Smooth muscle cell (in vitro differentiated cells): Measurements from ENCODE around the gene MIOX. TPM values are rescaled to one million over a fixed set of nuclear protein-coding genes. Genes with fewer than 3 reads are reported as not detected.

Source experiments
- DNase-seq: peaks from one replicate; lab custom pipeline; 2025; ENCODE audit not compliant: unreplicated experiment; lab: John Stamatoyannopoulos, UW
- H2AFZ ChIP-seq: fragments of 200-600 bp; sonication (generic); 2 replicates; pipeline ENCODE4 v1.6.0; 2016; ENCODE audit warnings: antibody characterized with exemption, low read depth, mild to moderate bottlenecking
- H3F3A ChIP-seq: fragments of 200-600 bp; sonication (generic); 2 replicates; pipeline ENCODE4 v1.6.0; 2017; ENCODE audit warnings: antibody characterized with exemption, low read depth
- H3K27ac ChIP-seq: fragments of 200-600 bp; sonication (generic); 2 replicates; pipeline ENCODE4 v1.5.1; 2016; ENCODE audit warnings: low read depth, mild to moderate bottlenecking
- H3K27me3 ChIP-seq: fragments of 200-600 bp; sonication (generic); 2 replicates; pipeline ENCODE4 v1.6.1; 2016; ENCODE audit warnings: low read depth, mild to moderate bottlenecking
- H3K36me3 ChIP-seq: fragments of 200-600 bp; sonication (generic); 2 replicates; pipeline ENCODE4 v1.5.1; 2016; ENCODE audit warnings: low read depth
- H3K4me1 ChIP-seq: fragments of 200-600 bp; sonication (generic); 2 replicates; pipeline ENCODE4 v1.5.1; 2016; ENCODE audit warnings: low read depth
- H3K4me2 ChIP-seq: fragments of 200-600 bp; sonication (generic); 2 replicates; pipeline ENCODE4 v1.6.0; 2016; ENCODE audit warnings: mild to moderate bottlenecking
- H3K4me3 ChIP-seq: fragments of 200-600 bp; sonication (generic); 2 replicates; pipeline ENCODE4 v1.5.1; 2016; ENCODE audit warnings: mild to moderate bottlenecking
- H3K79me2 ChIP-seq: fragments of 200-600 bp; sonication (generic); 2 replicates; pipeline ENCODE4 v1.6.0; 2016; ENCODE audit warnings: low read depth, mild to moderate bottlenecking
- H3K9ac ChIP-seq: fragments of 200-600 bp; sonication (generic); 2 replicates; pipeline ENCODE4 v1.6.0; 2016; ENCODE audit warnings: low read depth
- H3K9me3 ChIP-seq: fragments of 200-600 bp; sonication (generic); replicated peaks from 2 replicates; pipeline ENCODE4 v1.5.1; 2016; ENCODE audit warnings: low read depth
- H4K20me1 ChIP-seq: fragments of 200-600 bp; sonication (generic); 2 replicates; pipeline ENCODE4 v1.6.0; 2016; ENCODE audit warnings: low read depth
- WGBS: methylation state at CpG from one replicate; pipeline ENCODE4 v1.1.7; 2016; ENCODE audit warnings: low lambda C conversion rate; 5-methylcytosine and 5-hydroxymethylcytosine counted together
- polyA plus RNA-seq: library from polyadenylated mRNA; unstranded; fragments of >200 nt; fragmentation: Nextera tagmentation; extraction: Ambion mirVana; gene quantifications from 2 replicates; pipeline ENCODE4 v1.2.1, GENCODE V29; 2016
- total RNA-seq: library from RNA; depleted of rRNA; stranded (reverse); fragments of >200 nt; gene quantifications from 2 replicates; pipeline ENCODE4 v1.2.3, GENCODE V29; 2014
- TF ChIP-seq, protein P1 (sequence below): fragments of 200-600 bp; sonication (generic); IDR thresholded peaks from 2 replicates; pipeline ENCODE4 v1.5.1; 2017; ENCODE audit warnings: borderline replicate concordance, mild to moderate bottlenecking, antibody characterized with exemption; ENCODE audit not compliant: insufficient read depth, poor library complexity, severe bottlenecking

The MIOX gene
- total and polyA plus RNA-seq, 2 experiments from 2014 or later = 0.49 TPM; not detected in 1

DNA sequence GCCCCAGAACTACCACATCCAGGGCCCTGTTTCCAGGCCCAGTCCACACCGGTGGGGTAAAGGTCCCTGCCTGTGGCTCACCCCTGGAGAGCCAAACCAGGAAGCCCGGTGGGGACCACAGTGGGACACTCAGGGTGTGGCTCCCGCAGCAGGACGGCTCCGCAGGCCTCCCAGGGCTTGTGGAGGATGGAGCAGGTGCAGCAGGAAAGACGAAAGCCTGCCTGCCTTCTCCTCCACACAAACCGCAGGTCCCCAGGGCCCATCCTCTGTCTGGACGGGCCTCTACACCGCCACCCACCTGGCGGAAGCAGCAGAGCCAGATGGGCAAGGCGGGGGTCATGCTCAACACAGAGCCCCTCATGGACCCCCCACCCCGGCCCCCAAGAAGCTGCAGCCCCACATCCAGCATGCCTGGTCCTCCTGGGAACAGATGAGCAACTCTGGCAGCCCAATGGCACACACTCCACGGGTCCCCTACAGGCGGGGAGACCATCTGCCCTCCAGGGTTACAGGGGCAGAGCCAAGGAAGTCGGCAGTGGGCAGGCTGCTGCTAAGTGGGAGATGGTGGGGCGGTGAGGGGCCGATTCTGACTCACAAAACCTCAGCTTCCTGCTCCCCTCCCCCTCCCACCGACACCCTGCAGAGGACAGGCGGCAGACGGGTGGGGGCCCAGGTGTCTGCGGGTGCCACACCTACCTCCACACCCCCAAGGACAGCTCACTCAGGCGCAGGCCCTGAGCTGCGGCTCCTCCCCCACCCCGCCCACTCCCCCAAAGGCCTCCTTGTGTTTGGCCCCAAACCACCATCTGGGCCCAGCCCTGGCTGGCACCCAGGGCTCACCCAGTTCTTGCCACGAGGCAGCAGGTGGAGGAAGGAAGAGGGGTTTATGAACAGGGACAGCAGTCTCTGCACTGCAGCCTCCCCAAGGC is 17.0 kb upstream of the MIOX start:
- TF ChIP-seq, protein P1, sequence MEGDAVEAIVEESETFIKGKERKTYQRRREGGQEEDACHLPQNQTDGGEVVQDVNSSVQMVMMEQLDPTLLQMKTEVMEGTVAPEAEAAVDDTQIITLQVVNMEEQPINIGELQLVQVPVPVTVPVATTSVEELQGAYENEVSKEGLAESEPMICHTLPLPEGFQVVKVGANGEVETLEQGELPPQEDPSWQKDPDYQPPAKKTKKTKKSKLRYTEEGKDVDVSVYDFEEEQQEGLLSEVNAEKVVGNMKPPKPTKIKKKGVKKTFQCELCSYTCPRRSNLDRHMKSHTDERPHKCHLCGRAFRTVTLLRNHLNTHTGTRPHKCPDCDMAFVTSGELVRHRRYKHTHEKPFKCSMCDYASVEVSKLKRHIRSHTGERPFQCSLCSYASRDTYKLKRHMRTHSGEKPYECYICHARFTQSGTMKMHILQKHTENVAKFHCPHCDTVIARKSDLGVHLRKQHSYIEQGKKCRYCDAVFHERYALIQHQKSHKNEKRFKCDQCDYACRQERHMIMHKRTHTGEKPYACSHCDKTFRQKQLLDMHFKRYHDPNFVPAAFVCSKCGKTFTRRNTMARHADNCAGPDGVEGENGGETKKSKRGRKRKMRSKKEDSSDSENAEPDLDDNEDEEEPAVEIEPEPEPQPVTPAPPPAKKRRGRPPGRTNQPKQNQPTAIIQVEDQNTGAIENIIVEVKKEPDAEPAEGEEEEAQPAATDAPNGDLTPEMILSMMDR = no peak
- Histone ChIP-seq H2AFZ (no peak overlapping the region), H4K20me1 (peaks cover 88% of the 10 kb centered on the region), H3K36me3 (no peaks in the 10 kb centered on the region), H3K27me3 (no peaks in the 10 kb centered on the region), H3F3A (no peaks in the 10 kb centered on the region), H3K4me1 (peaks cover 15% of the 10 kb centered on the region), H3K79me2 (peaks cover 69% of the 10 kb centered on the region), H3K27ac (no peak overlapping the region), H3K9me3 (no peaks in the 10 kb centered on the region), H3K4me2 (peak overlapping the region; percentile 44), H3K4me3 (no peak overlapping the region), H3K9ac (no peak overlapping the region)
- 53% methylated on average over 23 of the region's 25 CpGs for WGBS
- no peak for DNase-seq

- Histone ChIP-seq H4K20me1 (peaks cover 88% of the 10 kb centered on the region), H3K4me1 (peaks cover 18% of the 10 kb centered on the region), H3K4me2 (peak overlapping the region; percentile 44), H3K27me3 (no peaks in the 10 kb centered on the region), H3K27ac (no peak overlapping the region), H3K9ac (no peak overlapping the region), H3K36me3 (no peaks in the 10 kb centered on the region), H3K9me3 (no peaks in the 10 kb centered on the region), H3K79me2 (peaks cover 69% of the 10 kb centered on the region), H2AFZ (no peak overlapping the region), H3F3A (no peaks in the 10 kb centered on the region), H3K4me3 (no peak overlapping the region)
- 85% methylated on average over 6 of the region's 6 CpGs for WGBS
- DNase-seq = no peak
- TF ChIP-seq, protein P1 = no peak
These were observed 16.2 kb upstream of the MIOX start for GRCh38 chr22:50470491-50470890.

GRCh38 chr22:50471197-50471847 is 15.3 kb upstream of the MIOX start:
- H3K4me2 ChIP-seq = no peak overlapping the region
- TF ChIP-seq, protein P1 = no peak
- H3K9me3 ChIP-seq = no peaks in the 10 kb centered on the region
- DNase-seq = no peak
- 92% methylated on average over 16 of the region's 21 CpGs for WGBS
- no peak overlapping the region for H3K9ac ChIP-seq
- H3K27me3 ChIP-seq = no peaks in the 10 kb centered on the region
- no peak overlapping the region for H2AFZ ChIP-seq
- H4K20me1 ChIP-seq = peaks cover 82% of the 10 kb centered on the region
- H3K27ac ChIP-seq = no peak overlapping the region
- H3F3A ChIP-seq = no peaks in the 10 kb centered on the region
- no peak overlapping the region for H3K4me3 ChIP-seq
- H3K4me1 ChIP-seq = peaks cover 18% of the 10 kb centered on the region
- peaks cover 69% of the 10 kb centered on the region for H3K79me2 ChIP-seq
- no peaks in the 10 kb centered on the region for H3K36me3 ChIP-seq
